ENCODE measurements around the gene TBX20. TPM values are rescaled to one million over a fixed set of nuclear protein-coding genes. Genes with fewer than 3 reads are reported as not detected.

The TBX20 gene
- total and polyA plus RNA-seq, 2 experiments from 2014 or later, result 2.4 to 14.8 TPM

GRCh38 chr7:35254496-35255442 lies 869 bp upstream of the TBX20 start:
- TF ChIP-seq EZH2 (IDR thresholded peaks at IDR 0.05; ENCODE audit: borderline replicate concordance) (peak; percentile 86), EZH2phosphoT487 (IDR thresholded peaks at IDR 0.05; ENCODE audit: low read depth, severe bottlenecking, unreplicated experiment) (peak; percentile 18)
- TF ChIP-seq, protein P1, sequence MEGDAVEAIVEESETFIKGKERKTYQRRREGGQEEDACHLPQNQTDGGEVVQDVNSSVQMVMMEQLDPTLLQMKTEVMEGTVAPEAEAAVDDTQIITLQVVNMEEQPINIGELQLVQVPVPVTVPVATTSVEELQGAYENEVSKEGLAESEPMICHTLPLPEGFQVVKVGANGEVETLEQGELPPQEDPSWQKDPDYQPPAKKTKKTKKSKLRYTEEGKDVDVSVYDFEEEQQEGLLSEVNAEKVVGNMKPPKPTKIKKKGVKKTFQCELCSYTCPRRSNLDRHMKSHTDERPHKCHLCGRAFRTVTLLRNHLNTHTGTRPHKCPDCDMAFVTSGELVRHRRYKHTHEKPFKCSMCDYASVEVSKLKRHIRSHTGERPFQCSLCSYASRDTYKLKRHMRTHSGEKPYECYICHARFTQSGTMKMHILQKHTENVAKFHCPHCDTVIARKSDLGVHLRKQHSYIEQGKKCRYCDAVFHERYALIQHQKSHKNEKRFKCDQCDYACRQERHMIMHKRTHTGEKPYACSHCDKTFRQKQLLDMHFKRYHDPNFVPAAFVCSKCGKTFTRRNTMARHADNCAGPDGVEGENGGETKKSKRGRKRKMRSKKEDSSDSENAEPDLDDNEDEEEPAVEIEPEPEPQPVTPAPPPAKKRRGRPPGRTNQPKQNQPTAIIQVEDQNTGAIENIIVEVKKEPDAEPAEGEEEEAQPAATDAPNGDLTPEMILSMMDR (IDR thresholded peaks at IDR 0.05; ENCODE audit: poor library complexity), result no peak
- no peaks in the 10 kb centered on the region for H3K9me2 ChIP-seq (replicated peaks; ENCODE audit: insufficient read depth)
- no peaks in the 10 kb centered on the region for H4K20me1 ChIP-seq (ENCODE audit: insufficient read depth, poor library complexity, severe bottlenecking)
- no peaks in the 10 kb centered on the region for H3K9me3 ChIP-seq (ENCODE audit: low read depth)
- no peaks in the 10 kb centered on the region for H3K36me3 ChIP-seq (replicated peaks; ENCODE audit: insufficient read depth, low read depth)
- WGBS (ENCODE audit: low lambda C conversion rate, missing lambda C conversion rate), result 12% methylated on average over 45 of the region's 45 CpGs
- peaks cover 4% of the 10 kb centered on the region for H3K4me1 ChIP-seq (ENCODE audit: insufficient read depth)
- peaks cover 96% of the 10 kb centered on the region for H3K27me3 ChIP-seq
- H3K4me2 ChIP-seq, result peak overlapping the region; percentile 93
- H3K27ac ChIP-seq, result peak overlapping the region; percentile 75
- DNase-seq (ENCODE audit: low spot score), result peak; percentile 28
- H2AFZ ChIP-seq, result peak overlapping the region; percentile 79
- H3K79me2 ChIP-seq, result peaks cover 21% of the 10 kb centered on the region
- H3K4me3 ChIP-seq, result peak overlapping the region; percentile 43

GRCh38 chr7:35253460-35253709 lies 515 bp downstream of the TBX20 start:
- no peaks in the 10 kb centered on the region for H4K20me1 ChIP-seq (ENCODE audit: insufficient read depth, poor library complexity, severe bottlenecking)
- H2AFZ ChIP-seq, result peak overlapping the region; percentile 33
- no peak for DNase-seq (ENCODE audit: low spot score)
- peak overlapping the region; percentile 93 for H3K4me2 ChIP-seq
- TF ChIP-seq EZH2phosphoT487 (IDR thresholded peaks at IDR 0.05; ENCODE audit: low read depth, severe bottlenecking, unreplicated experiment), result peak; percentile 37
- TF ChIP-seq, protein P1 (IDR thresholded peaks at IDR 0.05; ENCODE audit: poor library complexity), result no peak
- TF ChIP-seq EZH2 (IDR thresholded peaks at IDR 0.05; ENCODE audit: borderline replicate concordance), result peak; percentile 18
- no peaks in the 10 kb centered on the region for H3K9me2 ChIP-seq (replicated peaks; ENCODE audit: insufficient read depth)
- H3K4me3 ChIP-seq, result peak overlapping the region; percentile 43
- H3K4me1 ChIP-seq (ENCODE audit: insufficient read depth), result peaks cover 4% of the 10 kb centered on the region
- peaks cover 21% of the 10 kb centered on the region for H3K79me2 ChIP-seq
- no peaks in the 10 kb centered on the region for H3K9me3 ChIP-seq (ENCODE audit: low read depth)
- H3K27ac ChIP-seq, result peak overlapping the region; percentile 37
- no peaks in the 10 kb centered on the region for H3K36me3 ChIP-seq (replicated peaks; ENCODE audit: insufficient read depth, low read depth)
- WGBS (ENCODE audit: low lambda C conversion rate, missing lambda C conversion rate), result 2% methylated on average over 21 of the region's 21 CpGs
- peaks cover 96% of the 10 kb centered on the region for H3K27me3 ChIP-seq

DNA sequence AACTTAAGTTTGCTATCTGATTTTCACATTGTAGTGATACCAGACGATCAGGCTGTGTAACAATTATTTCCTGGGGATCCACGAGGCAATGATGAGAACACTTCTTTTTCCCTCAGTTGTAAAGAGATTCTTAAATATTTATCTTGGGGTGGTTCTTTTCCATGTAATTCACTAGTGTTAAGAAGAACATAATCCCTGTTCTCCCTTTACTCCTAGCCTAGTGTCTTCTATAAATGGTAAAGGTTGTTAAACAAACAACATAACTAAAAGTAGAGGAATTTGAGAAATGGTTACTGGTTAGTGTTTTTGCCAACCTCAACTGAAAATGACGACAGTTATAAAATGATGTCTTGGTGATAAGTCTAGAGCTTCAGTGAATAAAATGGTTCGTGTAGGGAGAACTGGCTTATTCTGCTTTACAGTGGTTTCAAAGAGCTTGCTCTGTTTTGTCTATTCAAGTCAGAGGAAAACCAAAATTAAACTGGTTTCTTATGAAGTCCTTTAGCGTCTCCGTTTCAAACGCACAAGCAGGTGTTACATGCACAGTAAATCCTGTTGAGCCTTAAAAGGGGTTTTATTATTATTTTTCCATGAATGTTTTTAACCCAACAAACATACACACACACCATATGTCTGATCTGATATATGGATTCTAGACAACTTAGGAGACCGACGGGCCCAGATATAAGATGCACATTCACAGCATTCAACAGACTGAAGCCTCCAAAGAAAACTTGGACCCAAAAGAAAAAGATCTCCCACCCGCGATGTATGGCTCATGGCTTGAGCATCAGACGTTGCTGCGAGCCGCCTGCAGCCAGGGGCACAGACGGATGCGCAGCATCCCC lies 1.1 kb downstream of the TBX20 start:
- 3% methylated on average over 16 of the region's 16 CpGs for whole genome bisulfite sequencing (ENCODE audit: low lambda C conversion rate, missing lambda C conversion rate)
- H3K4me1 ChIP-seq (ENCODE audit: insufficient read depth), result peaks cover 4% of the 10 kb centered on the region
- TF ChIP-seq, protein P1 (IDR thresholded peaks at IDR 0.05; ENCODE audit: poor library complexity), result no peak
- TF ChIP-seq EZH2 (IDR thresholded peaks at IDR 0.05; ENCODE audit: borderline replicate concordance), result peak; percentile 80
- H3K9me2 ChIP-seq (replicated peaks; ENCODE audit: insufficient read depth), result no peaks in the 10 kb centered on the region
- H4K20me1 ChIP-seq (ENCODE audit: insufficient read depth, poor library complexity, severe bottlenecking), result no peaks in the 10 kb centered on the region
- H2AFZ ChIP-seq, result peak overlapping the region; percentile 33
- no peak for DNase-seq (ENCODE audit: low spot score)
- peaks cover 21% of the 10 kb centered on the region for H3K79me2 ChIP-seq
- H3K36me3 ChIP-seq (replicated peaks; ENCODE audit: insufficient read depth, low read depth), result no peaks in the 10 kb centered on the region
- H3K9me3 ChIP-seq (ENCODE audit: low read depth), result no peaks in the 10 kb centered on the region
- H3K4me3 ChIP-seq, result peak overlapping the region; percentile 43
- peak overlapping the region; percentile 37 for H3K27ac ChIP-seq
- peaks cover 95% of the 10 kb centered on the region for H3K27me3 ChIP-seq
- peak overlapping the region; percentile 93 for H3K4me2 ChIP-seq

Data from hepatocyte (in vitro differentiated cells).